ENCODE results near the gene ATOH8.

GRCh38 chr2:85763132-85763531, 9.3 kb downstream of the ATOH8 start:
- no peak for TF ChIP-seq CTCF (IDR thresholded peaks at IDR 0.05)
- no peak for TF ChIP-seq POLR2A (IDR thresholded peaks at IDR 0.05)
- no peak for TF ChIP-seq POLR2AphosphoS5 (IDR thresholded peaks at IDR 0.05)
